ENCODE results near the gene LTBP2.

The LTBP2 gene

GRCh38 chr14:74611650-74612349, at the start of gene LTBP2:
Gene LTBP2, minus strand, starts transcription at chr14:74612237. Its CDS starts 293 bp downstream, at chr14:74611944.
- DNase-seq (ENCODE audit: low read depth) = no peak

GRCh38 chr14:74660863-74661262, 48.8 kb upstream of the LTBP2 start:
- no peak for DNase-seq (ENCODE audit: low read depth)

- DNase-seq (ENCODE audit: low read depth) = no peak
Observed at GRCh38 chr14:74660167-74660566, 48.1 kb upstream of the LTBP2 start.

GRCh38 chr14:74658535-74659131, 46.6 kb upstream of the LTBP2 start:
- no peak for DNase-seq (ENCODE audit: low read depth)

- no peak for DNase-seq (ENCODE audit: low read depth)
Observed at GRCh38 chr14:74656964-74657363, 44.9 kb upstream of the LTBP2 start.

- DNase-seq (ENCODE audit: low read depth) = no peak
Observed at GRCh38 chr14:74655599-74656395, 43.8 kb upstream of the LTBP2 start.

GRCh38 chr14:74654931-74655330, 42.9 kb upstream of the LTBP2 start:
- no peak for DNase-seq (ENCODE audit: low read depth)

GRCh38 chr14:74653386-74654138, 41.5 kb upstream of the LTBP2 start:
- DNase-seq (ENCODE audit: low read depth) = no peak

GRCh38 chr14:74652541-74652940, 40.5 kb upstream of the LTBP2 start:
- no peak for DNase-seq (ENCODE audit: low read depth)

- DNase-seq (ENCODE audit: low read depth) = no peak
Observed at GRCh38 chr14:74650927-74651686, 39.1 kb upstream of the LTBP2 start.

GRCh38 chr14:74649673-74650072, 37.6 kb upstream of the LTBP2 start:
- no peak for DNase-seq (ENCODE audit: low read depth)

GRCh38 chr14:74649167-74649566, 37.1 kb upstream of the LTBP2 start:
- no peak for DNase-seq (ENCODE audit: low read depth)

- DNase-seq (ENCODE audit: low read depth) = no peak
Observed at GRCh38 chr14:74648601-74649000, 36.6 kb upstream of the LTBP2 start.

GRCh38 chr14:74647678-74648461, 35.8 kb upstream of the LTBP2 start:
- no peak for DNase-seq (ENCODE audit: low read depth)

- no peak for DNase-seq (ENCODE audit: low read depth)
Observed at GRCh38 chr14:74647061-74647677, 35.1 kb upstream of the LTBP2 start.

- DNase-seq (ENCODE audit: low read depth) = no peak
Observed at GRCh38 chr14:74645756-74646470, 33.9 kb upstream of the LTBP2 start.

GRCh38 chr14:74645244-74645643, 33.2 kb upstream of the LTBP2 start:
- no peak for DNase-seq (ENCODE audit: low read depth)

GRCh38 chr14:74641601-74642391, 29.8 kb upstream of the LTBP2 start:
- no peak for DNase-seq (ENCODE audit: low read depth)

GRCh38 chr14:74638966-74639365, 26.9 kb upstream of the LTBP2 start:
- DNase-seq (ENCODE audit: low read depth) = no peak

All from stromal cell of bone marrow (primary cell).